Smooth muscle cell of the umbilical artery (primary cell): Measurements from ENCODE around the gene LRFN3. TPM values are rescaled to one million over a fixed set of nuclear protein-coding genes. Genes with fewer than 3 reads are reported as not detected.

Source experiments
- total RNA-seq: library from RNA; depleted of rRNA; stranded (reverse); fragments of >200 nt; gene quantifications from 2 replicates; pipeline ENCODE4 v1.2.3, GENCODE V29; 2014

The LRFN3 gene, protein sequence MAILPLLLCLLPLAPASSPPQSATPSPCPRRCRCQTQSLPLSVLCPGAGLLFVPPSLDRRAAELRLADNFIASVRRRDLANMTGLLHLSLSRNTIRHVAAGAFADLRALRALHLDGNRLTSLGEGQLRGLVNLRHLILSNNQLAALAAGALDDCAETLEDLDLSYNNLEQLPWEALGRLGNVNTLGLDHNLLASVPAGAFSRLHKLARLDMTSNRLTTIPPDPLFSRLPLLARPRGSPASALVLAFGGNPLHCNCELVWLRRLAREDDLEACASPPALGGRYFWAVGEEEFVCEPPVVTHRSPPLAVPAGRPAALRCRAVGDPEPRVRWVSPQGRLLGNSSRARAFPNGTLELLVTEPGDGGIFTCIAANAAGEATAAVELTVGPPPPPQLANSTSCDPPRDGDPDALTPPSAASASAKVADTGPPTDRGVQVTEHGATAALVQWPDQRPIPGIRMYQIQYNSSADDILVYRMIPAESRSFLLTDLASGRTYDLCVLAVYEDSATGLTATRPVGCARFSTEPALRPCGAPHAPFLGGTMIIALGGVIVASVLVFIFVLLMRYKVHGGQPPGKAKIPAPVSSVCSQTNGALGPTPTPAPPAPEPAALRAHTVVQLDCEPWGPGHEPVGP
- total RNA-seq: 3.6 and 4.2 TPM in 2 replicates

DNA sequence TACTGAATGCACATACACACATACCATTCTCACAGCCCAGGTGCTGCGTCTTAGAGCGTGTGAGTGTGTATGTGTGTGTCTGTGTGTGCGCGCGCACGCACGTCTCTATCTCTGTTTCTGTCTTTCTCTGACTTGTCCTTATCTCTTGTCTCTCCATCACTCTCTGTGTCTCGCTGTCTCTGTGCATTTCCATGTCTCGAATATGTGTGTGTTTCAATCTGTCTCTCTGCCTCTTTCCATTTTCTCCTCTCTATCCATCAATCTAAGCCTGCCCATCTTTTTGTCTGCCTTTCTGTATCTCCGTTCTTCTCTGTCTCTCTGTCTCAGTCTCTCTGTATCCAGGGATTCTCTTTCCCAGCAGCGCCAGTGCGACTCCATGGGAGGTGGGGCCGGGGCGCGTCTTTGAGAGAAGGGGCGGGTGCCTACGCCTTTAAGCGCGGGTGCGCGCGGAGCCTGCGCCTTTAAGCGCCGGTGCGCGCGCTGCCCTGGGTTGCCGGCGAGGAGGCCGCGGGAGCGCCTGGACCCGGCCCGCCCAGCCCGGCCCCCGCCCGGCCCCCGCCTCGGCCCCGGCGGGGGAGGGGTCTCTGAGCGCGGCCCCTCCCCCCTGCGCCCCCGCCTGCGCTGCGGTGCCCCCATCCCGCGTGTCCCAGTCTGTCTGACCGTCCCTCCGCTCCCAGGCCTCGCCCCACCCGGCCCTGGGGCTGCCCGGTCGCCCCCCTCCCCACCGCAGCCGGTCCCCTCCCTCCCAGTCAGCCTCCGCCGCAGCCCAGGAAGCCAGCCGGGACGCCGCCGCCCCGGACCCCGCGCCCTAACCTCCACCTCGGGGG lies at the start of gene LRFN3:
TSS of gene LRFN3 (plus strand) at position 464 of the 827 bp plus-strand sequence. CDS start 3,052 bp downstream, outside the sequence.

DNA sequence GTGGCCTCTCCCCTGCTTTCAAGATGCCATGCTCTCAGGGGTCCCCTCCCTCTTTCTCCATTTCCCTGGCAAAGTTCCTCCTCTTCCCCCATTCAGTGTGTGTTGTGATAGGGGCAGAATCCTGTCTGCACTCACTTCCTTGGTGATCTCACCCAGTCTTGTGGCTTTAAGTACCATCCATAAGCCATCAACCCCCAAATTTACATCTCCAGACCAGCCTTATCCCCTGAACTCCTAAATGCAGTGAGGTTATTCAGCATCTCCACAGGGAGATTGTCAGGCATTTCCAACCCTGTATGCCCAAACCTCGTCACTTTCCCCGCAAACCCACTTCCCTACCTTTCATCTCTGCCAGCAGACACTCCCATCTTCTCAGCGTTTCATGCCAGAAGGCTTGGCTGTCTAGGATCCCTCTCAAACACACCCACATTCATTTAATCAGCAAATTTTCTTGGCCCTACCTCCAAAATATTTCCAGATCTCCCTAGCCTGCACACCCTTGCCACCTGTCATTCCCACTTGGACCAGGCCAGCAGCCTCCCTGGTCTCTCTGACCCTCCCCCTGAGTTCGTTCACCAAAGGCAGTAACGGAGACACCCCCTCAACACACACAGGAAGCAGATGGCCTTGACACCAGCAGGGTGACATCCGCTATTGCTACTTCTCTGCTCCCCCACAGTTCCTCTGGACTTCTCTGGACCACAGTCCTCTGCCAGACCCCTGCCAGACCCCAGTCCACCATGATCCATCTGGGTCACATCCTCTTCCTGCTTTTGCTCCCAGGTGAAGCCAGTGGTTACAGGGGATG lies 34.1 kb upstream of the LRFN3 start, which contains the start of gene HCST:
TSS of gene HCST (plus strand) at position 676 of the 808 bp plus-strand sequence. CDS start at position 741, 65 bp downstream.

DNA sequence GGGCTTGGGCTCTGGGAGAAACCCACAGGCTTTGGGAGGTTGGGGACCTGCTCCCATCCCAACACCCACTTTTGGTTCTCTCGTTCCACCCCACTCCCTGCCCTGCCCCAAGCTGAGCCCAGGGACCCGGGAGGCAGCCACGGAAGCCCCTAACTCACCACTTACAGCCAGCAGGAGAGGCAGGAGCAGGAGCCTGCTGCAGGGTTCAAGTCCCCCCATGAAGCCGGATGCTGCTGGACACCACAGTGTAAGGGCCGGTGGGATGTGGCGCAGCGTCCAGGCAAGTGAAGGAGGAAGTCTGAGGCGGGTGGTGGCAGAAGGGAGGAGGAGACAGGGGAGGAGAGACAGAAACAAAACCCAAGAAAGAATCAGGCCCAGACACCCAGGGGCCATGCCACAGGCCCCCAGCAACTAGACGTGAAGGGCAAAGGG lies 28.1 kb upstream of the LRFN3 start, which contains the start of gene TYROBP:
TSS of gene TYROBP (minus strand) at position 286 of the 432 bp plus-strand sequence. CDS start at position 219, 67 bp downstream.

Other genes with a start within 250 kb of the LRFN3 start
- gene ZBTB32, start 231.8 kb upstream of the LRFN3 start, total RNA-seq: not detected in 2 replicates
- gene KMT2B, start 218.4 kb upstream of the LRFN3 start, total RNA-seq: 5.9 and 16.0 TPM in 2 replicates
- gene IGFLR1, start 193.9 kb upstream of the LRFN3 start, total RNA-seq: 0.30 and 0.42 TPM in 2 replicates
- gene U2AF1L4, start 191.0 kb upstream of the LRFN3 start, total RNA-seq: 4.2 and 9.8 TPM in 2 replicates
- gene PSENEN, start 190.7 kb upstream of the LRFN3 start, total RNA-seq: 9.5 and 10.4 TPM in 2 replicates
- gene LIN37, start 187.8 kb upstream of the LRFN3 start, total RNA-seq: 8.1 and 12.2 TPM in 2 replicates
- gene HSPB6, start 179.3 kb upstream of the LRFN3 start, total RNA-seq: 77.2 and 141 TPM in 2 replicates
- gene PROSER3, start 178.2 kb upstream of the LRFN3 start, total RNA-seq: 3.0 and 7.2 TPM in 2 replicates
- 1.8 and 6.2 TPM in 2 replicates for gene ARHGAP33, start 160.8 kb upstream of the LRFN3 start, total RNA-seq
- not detected in 2 replicates for gene PRODH2, start 123.5 kb upstream of the LRFN3 start, total RNA-seq
- not detected in 2 replicates for gene NPHS1, start 83.9 kb upstream of the LRFN3 start, total RNA-seq
- gene KIRREL2, start 79.5 kb upstream of the LRFN3 start, total RNA-seq: 0.05 TPM in 1 of 2 replicates, not detected in the other
- gene APLP1, start 67.8 kb upstream of the LRFN3 start, total RNA-seq: 15.4 and 15.7 TPM in 2 replicates
- gene NFKBID, start 35.8 kb upstream of the LRFN3 start, total RNA-seq: 2.7 and 5.2 TPM in 2 replicates
- gene HCST, start 33.8 kb upstream of the LRFN3 start, total RNA-seq: 1.2 TPM in 2 replicates
- gene TYROBP, start 28.1 kb upstream of the LRFN3 start, total RNA-seq: not detected in 2 replicates
- 8.1 and 11.9 TPM in 2 replicates for gene SDHAF1, start 58.8 kb downstream of the LRFN3 start, total RNA-seq
- gene SYNE4, start 72.4 kb downstream of the LRFN3 start, total RNA-seq: 0.23 TPM in 1 of 2 replicates, not detected in the other
- 14.6 and 14.7 TPM in 2 replicates for gene ALKBH6, start 77.8 kb downstream of the LRFN3 start, total RNA-seq
- gene CLIP3, start 96.5 kb downstream of the LRFN3 start, total RNA-seq: 14.3 and 22.8 TPM in 2 replicates
- gene THAP8, start 117.9 kb downstream of the LRFN3 start, total RNA-seq: 1.6 and 3.3 TPM in 2 replicates
- 0.59 and 4.6 TPM in 2 replicates for gene WDR62, start 118.5 kb downstream of the LRFN3 start, total RNA-seq
- not detected in 2 replicates for gene OVOL3, start 174.8 kb downstream of the LRFN3 start, total RNA-seq
- gene POLR2I, start 178.5 kb downstream of the LRFN3 start, total RNA-seq: 27.3 and 29.2 TPM in 2 replicates
- 236 and 267 TPM in 2 replicates for gene TBCB, start 179.1 kb downstream of the LRFN3 start, total RNA-seq
- gene CAPNS1, start 203.7 kb downstream of the LRFN3 start, total RNA-seq: 252 and 437 TPM in 2 replicates
- gene COX7A1, start 216.1 kb downstream of the LRFN3 start, total RNA-seq: 4.3 and 14.8 TPM in 2 replicates